Activated naive CD4-positive, alpha-beta T cell treated with Interleukin-2 at 50 U/mL for 16 hours (primary cell): ENCODE results near the gene TMEM87B.
A peak's percentile ranks its signal among the peaks of the same experiment; 100 is the strongest.

Experiments used
- DNase-seq: peaks from one replicate; pipeline ENCODE4 v3.0.0-alpha.2; 2020

The TMEM87B gene

DNA sequence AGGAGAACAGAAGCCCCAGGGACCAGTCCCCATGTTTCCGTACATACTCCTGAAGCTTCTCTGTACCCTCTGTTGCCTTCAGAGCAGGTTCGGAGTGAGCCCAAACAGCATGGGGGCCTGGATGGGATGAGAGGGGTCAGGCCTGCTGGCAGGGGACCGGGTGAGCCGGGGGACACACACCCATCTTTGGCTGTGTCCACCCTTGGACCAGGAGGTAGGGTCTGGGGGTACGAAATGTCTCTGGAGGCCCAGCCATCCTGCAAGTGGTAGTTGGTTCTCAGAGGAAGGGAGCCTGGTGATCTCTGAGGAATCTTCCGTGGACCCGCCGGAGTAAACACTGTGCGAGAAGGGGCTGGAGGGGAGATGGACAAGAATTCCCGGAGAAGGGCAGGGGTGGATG, 98.4 kb downstream of the TMEM87B start:
- no peak for DNase-seq

DNA sequence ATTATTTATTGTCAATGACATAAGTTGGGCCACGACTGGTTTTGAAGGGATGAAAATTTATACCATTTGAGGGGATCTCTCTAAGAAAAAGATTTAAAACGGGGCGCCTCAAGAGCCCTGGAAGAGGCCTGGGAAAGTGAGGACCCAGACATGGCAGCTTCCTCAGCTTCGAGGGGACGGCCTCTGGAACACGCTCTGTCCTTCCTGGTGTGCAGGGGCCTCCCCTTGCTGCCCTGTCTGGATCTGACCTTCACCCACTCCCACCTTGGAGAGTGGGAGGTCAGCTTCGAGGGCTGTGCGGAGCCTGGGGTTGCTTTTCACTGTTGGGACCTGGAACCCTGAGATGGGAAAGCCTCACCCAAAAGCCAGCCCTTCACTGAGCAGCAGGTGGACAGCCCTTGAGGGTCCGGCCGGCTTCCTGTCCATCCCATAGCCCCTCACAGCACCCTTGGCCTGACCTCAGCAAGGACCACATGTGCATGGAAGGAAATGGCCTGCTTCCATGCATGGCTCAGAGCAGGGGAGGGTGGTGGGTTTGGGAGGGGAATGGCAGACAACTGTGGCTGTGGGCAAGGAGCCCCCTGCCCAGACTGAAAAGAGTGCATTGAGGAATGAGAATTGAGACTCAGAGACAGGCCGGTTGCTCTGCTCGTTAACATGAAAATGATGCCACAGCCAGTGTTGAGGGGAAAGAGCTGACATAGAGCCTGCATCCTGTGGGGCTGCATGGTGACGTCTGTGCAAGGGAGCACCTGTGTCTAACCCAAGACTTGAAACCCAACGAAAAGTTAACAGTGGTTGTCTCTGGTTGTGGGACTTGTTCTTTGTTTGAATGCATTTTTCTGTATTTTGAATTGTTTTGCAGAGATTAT, 99.4 kb downstream of the TMEM87B start:
- no peak for DNase-seq

DNA sequence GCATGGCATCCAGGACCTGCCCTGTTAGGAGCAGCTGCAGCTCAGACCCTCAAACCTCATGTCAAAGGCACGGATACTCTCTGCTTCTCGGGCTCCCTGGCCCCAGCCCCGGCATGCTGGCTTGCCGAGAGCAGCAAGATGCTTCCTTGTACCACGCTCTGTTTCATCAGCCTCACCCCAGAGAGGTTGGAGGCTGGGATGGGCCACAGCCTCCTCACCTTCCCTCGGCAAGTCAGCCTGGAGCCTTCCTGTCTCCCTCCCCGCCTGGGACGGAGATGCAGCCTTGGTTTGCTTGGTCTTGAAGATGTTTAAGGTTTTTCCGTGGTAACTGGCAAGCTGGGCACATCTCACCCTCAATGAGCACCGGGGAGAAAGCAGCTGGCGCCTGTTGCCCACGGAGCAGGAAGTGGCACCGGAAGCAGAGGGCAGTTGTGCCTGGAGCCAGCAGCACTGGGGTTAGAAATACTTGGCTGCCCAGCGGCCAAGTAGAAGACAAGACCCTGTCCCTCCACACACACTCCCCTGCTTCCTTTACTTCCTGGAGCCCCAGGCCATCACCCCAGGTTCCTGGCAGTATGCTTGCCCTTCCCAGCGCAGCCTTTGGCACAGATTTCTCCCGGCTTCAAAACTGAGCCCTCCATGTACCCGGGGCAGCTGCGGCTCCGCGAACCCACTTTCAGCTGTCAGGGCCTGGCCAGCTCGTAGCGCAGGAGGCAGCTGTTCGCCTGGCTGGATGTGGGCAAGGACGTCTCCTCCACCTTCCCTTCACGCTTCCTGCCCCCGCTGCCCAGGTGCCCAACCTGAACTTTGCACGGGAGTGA, 100.5 kb downstream of the TMEM87B start:
- peak; percentile 42 for DNase-seq

DNA sequence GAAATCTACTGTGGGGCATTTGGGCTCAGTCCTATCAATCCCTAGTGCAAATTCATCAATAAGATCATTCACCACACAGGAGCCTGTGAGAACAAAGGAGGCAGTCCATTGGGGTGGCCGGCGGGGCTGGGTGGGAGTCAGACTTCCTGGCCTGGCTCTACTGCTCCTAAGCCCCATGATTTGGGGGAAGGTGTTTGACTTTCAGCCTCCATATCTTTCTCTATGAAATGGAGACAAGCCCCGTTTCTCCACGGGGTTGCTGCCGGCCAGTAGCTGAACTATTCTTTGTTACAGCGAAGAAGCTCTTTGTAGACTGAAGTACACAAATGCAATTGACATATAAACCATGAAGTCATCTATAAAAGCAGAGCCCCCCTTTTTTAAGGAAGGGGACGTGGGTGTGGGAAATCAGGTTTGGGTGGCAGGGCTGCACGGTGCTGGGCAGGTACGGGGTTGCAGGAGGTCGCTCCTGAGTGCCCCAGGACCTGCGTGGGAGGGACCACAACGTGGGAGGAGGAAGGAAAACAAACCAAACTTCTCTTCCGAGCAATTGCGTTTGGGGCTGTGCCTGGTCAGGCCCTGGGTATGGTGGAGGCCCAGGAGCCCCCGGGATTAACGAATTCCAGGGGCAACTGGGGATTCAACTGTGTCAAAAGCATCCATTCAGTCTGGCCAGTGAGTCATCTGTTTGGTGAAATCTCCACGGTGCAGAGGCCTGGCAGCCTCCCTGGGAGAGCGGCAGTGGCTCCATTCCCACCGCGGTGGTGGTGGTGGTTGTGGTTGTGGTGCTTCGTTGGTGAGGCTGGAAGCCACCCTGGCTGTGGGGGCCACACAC, 101.3 kb downstream of the TMEM87B start:
- peak; percentile 45 for DNase-seq

DNA sequence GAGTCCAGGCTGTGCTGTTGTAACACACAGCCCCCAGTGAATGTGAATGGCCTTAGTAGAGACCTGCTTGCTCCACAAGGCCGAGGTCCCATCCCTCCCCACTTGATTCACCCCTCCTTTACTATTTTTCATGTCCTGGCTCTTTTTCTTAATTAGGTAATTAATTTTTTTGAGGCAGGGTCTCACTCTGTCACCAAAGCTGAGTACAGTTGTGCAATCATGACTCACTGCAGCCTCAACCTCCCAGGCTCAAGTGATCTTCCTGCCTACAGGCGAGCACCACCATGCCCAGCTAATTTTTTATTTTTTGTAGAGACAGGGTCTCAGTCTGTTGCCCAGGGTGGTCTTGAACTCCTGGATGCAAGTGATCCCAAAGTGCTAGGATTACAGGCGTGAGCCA, 102.4 kb downstream of the TMEM87B start:
- DNase-seq: no peak

DNA sequence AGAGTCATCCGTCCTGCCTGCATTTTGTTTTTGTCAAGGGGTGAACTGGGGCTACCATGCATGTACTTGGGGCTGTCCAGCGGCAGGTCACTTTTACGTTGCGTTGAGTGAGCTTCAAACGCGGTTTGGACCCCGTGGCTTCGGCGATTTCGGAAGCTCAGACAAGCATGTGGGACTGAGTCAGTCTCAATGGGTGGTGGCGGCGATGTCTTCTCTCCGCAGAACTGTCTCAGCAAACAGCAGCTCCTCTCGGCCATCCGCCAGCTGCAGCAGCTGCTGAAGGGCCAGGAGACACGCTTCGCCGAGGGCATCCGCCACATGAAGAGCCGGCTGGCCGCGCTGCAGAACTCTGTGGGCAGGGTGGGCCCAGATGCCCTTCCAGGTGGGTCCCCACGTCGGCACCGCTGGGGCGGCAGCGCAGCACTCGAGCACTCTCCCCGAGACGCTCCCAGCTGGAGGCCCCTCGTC, 104.4 kb downstream of the TMEM87B start:
- no peak for DNase-seq

DNA sequence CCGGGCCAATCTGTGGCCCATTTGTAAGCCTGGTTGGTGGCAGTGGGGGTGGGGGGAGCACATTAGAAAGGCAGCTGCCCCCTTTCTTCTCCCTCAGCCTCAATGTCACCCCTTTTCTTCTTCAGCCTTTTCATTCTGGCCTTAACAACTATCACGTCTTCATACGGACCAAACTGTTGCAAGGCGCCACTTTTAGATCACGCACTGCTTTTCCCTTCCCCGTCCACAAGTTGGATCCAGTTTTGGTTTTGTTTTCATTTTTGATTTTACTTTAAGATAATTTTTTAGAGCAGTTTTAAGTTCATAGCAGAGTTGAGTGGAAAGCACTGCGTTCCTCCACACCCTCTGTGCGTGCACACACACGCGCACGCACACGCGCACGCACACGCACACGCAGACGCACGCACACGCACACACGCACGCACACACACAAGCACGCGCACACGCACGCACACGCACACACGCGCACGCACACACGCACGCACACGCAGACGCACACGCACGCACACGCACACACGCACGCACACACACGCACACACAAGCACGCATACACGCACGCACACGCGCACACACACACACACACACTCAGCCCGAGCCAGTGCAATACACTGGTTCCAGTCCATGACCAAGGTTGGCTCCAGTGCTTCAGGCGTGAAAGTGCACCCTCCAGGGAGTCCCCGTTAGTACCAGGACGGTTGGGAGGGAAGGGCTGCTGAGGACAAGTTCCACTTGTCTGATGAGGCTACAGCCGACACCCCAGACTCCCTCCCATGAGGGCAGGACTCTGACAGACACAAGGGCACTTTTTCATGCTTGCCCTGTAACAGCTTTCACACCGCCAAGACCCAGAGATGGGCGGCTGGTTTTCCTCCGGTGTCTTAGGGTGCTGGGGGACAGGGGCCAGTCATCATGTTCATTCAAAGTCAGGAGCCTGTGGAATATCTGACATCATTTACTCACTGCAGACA, 105.5 kb downstream of the TMEM87B start:
- DNase-seq: no peak

DNA sequence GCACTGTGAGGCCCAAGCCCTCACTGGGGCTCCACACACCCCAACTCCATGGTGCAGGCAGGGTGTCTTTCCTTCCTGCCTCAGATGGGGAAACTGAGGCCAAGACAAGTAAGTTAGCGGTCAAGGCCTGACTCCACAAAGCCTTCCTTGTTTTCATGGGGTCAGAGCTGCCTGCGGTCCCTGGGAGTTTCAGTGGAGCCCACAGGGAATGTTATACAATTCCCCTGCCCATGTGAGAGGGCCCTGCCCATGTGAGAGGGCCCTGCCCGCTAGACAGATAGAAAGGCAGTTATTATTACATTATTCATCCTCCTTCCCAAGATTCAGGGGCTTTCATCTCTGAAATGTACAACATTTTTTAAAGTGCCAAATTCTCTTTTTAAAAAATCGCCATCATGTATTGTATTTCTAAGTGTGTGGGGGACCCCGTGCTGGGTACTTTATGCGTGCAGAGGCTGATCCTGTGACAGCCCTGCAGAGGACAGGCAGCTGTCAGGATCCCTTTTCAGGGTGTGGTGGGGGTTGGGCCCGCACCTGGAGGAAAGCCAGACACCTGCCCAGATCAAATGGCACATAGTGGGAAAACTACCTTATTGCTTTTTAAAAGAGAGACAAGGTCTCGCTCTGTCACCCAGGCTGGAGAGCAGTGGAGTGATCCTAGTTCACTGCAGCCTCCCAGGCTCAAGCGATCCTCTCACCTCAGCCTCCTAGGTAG, 106.5 kb downstream of the TMEM87B start:
- DNase-seq: no peak

DNA sequence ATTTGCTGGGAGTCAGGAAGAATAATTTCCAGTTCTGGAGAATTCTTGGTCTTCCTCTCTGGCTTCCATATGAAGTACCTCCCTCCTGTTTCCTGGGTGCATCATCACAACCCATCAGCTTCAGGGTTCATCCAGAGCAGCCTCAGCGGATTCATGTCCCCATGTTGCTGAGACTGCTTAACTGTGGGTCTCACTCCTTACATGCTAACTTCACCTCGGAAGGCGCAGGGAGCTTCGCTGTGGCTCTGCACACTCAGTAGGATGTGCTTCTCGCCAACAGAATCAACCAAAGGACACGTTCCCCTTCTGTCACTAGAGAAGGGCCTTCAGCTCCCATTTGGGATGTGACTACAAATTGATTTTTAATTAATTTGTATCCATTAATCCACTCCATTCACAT, 107.3 kb downstream of the TMEM87B start:
- no peak for DNase-seq

DNA sequence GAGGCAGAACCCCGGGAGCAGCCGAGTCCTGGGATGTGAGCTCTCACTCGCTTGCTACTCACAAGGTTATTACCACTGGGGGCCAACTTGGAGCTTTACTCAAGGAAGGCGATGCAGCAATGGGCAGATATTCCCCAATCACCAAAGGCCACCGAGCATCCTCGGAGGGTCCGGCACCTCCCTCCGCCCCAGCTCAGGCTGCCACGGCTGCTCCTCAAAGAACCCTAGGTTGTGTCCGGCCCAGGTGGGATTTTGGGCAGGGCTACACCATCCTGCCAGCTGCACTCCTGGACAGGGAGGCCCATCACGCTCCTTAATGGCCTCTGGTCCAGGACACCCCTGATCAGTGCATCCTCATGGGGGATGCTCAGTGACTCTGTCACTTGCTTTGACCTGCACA, 107.9 kb downstream of the TMEM87B start:
- no peak for DNase-seq

DNA sequence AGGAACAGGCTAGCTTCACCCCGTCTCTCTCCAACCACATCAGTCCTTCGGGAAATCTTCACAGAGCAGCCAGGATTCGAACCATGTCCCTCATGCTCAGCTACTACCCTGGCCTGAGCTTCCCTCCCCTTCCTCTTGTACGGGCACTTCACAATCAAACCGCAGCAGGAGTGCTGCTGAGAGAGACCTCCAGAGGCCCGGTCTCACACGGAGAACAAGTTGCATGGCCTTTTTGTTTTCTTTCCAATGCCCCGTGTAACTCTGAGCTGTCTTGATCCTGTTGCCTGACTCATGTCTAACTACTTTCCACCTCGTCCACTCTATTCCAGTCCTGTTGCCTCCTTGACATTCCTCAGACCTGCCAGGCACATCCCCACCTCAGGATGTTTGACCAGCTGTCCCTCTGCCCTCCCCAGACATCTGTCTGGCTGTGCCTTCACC, 108.5 kb downstream of the TMEM87B start:
- DNase-seq: no peak

DNA sequence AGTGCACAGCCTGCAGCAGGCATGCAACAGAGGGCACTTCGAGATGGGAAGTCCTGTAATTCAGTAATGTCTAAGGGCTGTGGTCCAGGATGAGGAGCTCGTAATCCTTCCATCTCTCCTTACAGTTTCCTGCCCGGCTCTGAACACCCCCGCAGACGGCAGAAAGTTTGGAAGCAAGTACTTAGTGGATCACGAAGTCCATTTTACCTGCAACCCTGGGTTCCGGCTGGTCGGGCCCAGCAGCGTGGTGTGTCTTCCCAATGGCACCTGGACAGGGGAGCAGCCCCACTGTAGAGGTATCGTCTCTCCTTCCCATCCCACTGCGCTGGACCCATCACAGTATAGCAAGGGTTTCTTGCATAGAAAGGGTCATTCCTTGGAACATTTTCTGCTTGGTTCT, 109.8 kb downstream of the TMEM87B start:
- DNase-seq: no peak

DNA sequence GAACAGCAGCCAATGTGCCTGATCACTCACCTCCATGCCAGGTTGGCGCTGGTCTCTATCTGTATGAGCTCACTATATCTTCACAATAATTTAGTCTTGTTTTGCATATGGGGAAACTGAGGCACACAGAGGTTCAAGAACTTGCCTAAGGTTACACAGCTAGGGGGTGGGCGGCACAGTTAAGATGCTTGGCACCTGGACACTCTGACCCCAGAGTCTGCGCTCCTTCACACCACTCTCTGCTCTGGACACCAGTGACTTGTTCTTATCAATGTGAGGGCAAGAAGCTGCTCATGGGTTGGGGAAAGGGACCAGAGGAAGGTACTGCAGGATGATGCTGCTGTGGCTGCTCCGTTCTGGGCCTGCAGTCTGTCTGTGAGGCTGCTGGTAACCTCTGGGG, 110.2 kb downstream of the TMEM87B start:
- DNase-seq: no peak

DNA sequence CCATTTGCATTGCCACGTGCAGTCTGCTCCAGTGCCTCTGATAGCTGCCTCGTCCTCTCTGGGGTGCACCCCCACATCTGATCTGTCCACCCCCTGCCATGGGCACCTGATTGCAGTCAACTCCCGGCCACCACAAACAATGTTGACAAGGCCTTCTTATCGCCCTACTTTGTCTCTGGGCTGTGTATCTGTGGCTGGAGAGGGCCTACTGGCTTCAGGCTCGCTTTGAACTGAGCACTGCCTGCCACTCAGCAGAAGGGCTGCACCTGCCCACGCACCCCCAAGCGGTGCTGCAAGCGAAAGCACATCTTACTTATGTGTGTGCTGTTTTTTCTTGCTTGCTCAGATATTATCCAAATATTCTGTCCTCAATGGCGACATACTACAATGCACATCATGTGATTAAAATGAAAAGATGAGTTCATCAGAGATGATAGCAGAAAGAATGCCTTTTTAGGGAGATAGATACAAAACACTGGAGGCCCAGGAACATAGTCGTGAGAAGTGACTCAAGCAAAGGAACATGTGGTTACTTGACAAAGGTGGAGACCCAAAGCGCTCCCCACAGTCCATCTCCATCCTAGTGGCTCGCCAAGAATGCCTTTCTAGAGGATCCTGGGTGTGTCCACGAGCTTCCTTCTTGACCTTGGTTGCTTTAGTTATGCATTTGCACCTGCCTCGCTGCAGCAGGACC, 111.9 kb downstream of the TMEM87B start:
- peak; percentile 23 for DNase-seq

DNA sequence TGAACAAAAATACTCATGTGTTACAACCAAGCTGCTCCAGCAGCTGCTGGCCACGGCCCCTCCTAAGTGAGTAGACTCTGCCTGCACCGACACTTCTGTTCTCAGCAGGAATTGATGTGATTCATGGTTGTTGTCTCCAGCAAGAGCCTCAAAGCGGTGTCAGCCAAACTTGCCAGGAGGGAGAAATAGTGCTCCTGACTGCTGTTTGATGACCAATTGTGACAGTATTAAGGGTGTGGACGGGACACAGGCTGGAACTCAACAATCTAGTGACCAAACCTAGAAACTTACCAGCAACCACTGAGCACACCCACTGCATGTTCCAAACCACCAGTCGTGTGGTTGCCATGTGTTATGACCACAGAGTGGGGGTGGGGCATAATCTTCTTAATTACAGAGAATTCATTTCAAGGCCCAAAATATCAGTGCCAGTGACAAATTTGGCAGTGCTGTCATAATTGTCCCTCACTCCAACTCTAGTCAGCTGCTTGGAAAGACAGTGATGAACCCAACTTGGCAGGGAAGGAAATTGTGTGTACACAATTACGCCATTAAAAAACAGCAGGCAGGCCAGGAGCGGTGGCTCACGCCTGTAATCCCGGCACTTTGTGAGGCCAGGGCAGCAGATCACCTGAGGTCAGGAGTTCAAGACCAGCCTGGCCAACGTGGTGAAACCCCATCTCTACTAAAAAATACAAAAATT, 113.5 kb downstream of the TMEM87B start:
- DNase-seq: no peak
